Measurements from ENCODE around the gene PINLYP.
A peak's percentile ranks its signal among the peaks of the same experiment; 100 is the strongest.
"Not testable (repeated sequence)": the region's sequence is repeated elsewhere in the genome, so short reads cannot be mapped to it uniquely, and the experiment has no call there.

The PINLYP gene

DNA sequence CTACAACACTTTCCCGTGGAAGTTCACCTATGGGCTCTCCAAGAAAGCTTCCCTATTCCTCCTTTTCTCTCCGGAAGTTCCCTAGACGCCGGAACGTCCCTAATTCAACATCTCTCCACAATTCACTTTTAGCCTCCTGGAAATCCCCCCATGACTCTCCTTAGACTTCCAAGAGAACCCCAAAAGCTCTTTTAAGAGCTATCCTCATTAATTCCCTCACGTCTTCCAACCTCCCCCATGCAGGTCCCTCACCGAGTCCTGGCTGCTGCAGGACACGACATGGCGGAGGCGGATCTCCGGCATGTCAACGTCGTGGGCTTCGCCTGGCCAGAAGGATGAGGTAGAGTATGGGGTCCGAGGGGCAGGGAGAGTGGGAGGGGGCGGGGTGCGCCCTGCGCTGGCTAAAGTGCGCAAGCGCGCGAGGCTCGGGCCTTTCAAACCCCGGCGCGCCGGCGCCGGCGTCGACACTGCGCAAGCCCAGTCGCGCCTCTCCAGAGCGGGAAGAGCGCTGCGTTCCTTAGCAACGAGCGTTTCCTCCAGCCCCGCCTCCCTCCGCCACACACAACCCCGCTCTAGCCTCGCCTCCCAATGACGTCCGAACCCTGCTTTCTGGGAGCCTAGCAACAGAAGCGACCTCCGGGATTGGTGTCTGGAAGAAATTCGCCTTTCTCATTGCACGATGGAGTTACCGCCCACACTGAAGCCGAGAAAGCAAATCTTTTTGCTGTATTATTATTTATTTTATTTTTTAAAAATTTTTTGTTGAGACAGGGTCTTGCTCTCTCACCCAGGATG is at the start of gene PINLYP, which contains the start of gene XRCC1:
Gene PINLYP, plus strand, starts transcription at position 646 of the 795 bp plus-strand sequence. CDS start 1,391 bp downstream, outside the sequence.
Gene XRCC1, minus strand, starts transcription at position 372 of the 795 bp plus-strand sequence. Its CDS starts 69 bp downstream, at position 303.
- peak; percentile 98 for DNase-seq

DNA sequence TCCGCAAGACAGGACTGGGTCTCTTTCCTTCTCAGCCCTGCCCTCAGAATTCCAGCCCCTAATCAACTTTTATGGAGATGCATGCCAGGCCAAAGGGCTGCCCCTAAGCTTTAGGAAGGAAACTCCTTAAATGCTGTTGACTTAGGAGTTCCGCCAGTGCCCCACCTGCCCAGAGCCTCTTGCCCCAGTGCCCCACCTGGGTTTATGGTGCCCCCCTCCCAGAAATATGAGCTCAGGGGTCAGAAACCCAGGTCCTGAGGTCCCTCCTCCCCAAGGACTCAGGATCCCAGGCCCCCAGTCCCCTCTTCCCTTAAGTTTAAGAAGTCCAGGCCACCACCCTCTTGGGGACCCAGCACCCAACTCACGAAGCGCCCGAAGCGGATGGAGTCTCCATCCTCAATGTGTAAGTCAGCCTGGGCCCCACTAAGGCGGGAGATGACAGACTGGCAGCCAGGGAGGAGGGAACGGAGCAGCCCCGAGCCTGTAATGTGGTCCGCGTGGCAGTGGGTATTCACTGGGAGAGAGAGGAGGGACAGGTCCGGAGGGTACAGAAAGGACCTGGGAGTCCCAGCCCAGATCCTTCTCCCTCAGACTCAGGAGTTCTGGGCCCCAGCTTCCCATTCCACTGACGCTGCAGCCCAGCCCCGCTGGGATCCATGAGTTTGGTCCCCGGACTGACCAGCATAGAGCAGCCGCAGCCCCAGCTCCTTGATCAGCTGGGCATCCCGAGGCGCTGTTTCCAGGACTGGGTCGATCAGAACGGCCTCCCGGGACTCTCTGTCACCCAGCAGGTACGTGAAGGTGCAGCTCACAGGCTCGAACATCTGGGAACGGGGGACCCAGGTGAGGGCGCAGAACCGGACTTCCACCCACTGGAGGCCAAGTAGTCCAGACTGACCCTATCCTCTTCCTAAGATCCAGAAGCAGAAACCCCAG is 49.5 kb upstream of the PINLYP start:
- DNase-seq: no peak

DNA sequence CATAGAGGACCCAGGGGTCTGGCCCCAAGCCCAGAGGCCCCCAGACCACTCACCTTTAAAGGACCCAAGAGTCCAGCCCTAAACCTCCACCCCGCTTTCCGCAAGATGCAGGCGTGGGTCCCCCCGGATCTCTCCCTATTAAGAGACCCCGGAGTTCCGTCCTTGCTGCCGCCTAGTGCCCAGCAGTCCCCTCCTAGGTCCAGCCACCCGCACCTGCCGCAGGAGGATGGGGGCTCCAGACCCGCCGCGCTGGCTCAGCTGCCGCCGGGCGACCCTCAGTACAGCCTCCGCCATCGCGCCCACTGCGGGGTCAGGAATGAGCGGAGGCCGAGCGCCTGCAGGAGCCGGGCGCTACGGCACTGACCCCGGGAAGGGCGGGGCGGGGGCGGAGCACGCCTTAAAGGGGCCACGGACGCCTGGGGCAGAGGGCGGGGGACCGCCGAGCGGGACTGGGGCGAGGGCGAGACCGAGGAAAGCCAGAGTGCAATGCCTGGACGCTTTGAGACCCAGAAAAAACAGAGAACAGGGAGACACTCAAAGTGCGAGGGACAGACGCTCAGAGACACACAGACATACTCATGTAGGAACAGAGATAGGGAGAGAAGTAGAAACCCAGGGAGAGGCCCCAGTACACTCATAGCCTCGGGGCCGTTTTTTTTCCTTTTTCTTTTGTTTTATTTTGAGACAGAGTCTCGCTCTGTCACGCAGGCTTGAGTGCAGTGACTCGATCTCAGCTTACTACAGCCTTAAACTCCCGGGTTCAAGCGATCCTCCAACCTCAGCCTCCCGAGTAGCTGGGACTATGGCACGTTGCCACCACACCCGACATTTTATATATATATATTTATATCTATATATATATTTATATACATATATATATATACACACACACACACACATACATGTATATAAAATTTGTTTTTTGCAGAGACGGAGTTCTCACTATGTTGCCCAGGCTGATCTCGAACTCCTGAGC is 48.4 kb upstream of the PINLYP start, which contains the start of gene ETHE1:
Gene ETHE1, minus strand, starts transcription at position 318 of the 976 bp plus-strand sequence. Its CDS starts 24 bp downstream, at position 294.
- DNase-seq: peak; percentile 25

DNA sequence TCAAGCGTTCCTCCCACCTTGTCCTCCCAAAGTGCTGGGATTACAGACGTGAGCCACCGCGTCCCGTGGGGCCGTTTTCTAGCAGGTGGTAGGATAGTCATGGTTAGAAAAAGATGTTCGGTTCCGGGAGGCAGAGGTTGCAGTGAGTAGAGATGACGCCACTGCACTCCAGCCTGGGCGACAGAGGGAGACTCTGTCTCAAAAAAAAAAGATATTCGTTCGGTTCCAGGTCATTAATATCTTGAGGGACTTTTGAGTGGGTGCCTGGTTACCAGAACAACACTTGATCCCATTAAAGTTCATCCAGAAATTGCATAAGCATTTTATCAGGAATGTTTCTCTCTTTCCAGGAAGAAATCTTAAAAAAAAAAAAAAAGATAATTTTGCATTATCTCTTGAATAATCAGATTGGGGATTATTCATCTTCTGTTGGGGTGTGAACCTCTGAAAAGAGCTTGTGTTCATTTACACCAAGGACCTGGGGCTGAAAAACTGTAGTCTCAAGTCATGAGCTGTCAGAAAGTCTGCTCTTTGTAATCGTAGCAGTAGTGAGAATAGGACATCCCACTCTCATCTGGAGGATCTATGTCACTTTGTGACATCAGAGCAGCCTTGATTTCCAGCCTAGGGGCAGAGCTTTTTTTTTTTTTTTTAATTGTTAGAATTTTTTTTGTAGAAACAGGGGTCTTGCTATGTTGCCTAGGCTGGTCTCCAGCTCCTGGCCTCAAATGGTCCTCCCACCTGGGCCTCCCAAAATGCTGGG is 47.6 kb upstream of the PINLYP start:
- peak; percentile 64 for DNase-seq

DNA sequence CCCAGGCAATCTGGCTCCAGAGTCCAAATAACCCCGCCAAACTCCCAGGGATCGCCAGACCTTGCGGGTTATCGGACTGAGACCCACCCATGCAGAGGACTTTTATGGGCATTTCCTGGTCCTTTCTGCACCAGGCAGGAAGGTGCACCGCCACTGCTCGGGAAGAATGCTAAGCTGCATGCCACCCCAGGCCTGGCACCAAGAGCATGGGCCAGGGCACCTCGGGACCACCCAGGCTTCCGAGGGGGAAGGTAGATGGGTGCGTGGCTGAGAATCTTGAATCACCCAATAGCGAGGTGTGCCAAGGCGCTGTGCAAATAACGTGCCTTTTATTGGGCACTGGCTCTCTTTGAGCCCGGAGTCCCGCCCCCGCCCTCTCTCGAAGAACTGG is 43.0 kb upstream of the PINLYP start:
- DNase-seq: peak; percentile 61

DNA sequence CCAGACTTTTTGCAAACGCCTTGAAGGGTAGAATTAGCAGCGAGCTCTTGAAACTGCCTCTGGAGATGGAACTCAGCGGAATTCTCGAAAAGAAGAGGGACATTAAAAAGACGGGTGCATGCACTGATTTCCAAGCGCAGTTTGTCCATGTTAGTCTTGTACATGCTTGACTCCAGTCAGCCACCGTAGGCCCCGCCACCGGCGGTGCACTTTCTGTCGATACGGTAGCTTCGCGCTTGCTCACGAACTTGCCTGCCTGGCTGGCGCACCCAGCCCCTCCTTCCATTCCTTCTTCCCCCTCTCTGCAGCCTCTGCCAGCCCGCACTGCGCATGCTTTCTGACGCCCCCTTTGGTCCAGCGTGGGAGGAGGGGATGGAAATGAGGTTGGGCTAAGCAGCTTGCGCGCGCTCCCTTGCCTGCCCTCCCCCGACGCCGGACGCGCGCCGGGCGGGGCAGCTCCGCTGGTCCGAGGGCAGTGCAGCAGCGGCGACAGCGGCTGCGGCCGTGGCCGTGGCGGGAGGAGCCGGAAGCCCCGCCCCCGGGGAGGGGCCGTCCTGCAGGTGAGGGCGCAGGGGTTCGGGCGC is 42.5 kb upstream of the PINLYP start, which contains the start of gene ZNF575:
Gene ZNF575, plus strand, starts transcription at position 227 of the 584 bp plus-strand sequence. CDS start 1,235 bp downstream, outside the sequence.
- DNase-seq: peak; percentile 88

DNA sequence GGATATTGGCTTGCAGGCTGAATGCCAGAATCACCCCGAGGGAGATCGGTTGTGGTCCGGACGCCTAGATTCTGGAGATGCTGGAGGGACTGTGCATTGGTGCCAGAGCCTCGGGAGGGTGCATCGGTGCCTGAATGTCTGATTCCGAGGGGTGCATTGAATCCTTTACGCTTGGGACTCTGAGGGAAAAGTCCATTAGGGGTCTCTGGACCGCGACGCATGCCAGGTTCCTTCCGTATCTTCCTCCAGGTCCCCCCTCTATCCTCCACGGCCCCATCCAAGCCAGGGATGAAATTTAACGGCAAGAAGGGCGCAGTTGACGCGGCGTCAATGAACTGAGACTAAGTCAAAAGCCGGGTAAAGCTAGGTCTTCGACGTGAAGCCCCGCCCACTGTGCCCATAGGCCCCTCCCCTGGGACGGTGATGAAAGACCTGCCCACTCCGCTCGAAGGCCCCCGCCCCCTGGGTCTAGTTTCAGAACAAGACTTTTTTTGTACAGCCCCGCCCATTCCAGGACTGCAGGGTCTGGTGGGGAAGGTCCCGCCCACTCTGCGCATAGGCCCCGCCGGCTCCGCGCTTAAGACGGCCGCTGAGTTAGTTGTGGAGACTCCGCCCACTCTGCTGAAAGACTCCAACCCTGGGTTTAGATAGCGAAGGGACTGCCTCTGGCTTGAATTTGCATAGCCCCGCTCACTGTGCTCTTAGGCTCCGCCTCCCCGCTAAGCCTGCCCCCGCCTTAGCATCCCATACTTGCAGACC is 41.9 kb upstream of the PINLYP start:
- peak; percentile 32 for DNase-seq

DNA sequence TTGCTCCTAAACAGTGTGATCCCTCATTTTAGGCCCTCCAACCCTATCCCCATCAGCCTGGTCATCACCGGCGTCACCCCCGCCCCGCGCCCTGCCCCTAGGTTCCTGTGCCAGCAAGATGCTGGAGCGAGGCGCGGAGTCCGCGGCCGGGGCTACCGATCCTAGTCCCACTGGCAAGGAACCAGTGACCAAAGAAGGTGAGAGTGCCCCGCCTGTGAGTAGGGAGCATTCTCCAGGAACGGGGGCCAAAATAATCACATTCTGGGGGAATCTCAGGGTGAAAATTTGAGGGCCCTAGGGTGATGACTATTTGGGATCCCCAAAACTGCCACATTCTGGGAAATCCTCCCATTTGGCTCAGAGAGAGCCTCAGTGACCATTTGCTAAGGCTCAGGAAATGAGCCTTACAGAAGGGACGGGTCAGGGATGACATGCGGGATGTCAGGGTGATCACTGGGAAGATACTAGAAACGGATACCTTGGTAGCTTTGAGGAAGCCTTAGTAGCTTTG is 41.2 kb upstream of the PINLYP start:
- no peak for DNase-seq

DNA sequence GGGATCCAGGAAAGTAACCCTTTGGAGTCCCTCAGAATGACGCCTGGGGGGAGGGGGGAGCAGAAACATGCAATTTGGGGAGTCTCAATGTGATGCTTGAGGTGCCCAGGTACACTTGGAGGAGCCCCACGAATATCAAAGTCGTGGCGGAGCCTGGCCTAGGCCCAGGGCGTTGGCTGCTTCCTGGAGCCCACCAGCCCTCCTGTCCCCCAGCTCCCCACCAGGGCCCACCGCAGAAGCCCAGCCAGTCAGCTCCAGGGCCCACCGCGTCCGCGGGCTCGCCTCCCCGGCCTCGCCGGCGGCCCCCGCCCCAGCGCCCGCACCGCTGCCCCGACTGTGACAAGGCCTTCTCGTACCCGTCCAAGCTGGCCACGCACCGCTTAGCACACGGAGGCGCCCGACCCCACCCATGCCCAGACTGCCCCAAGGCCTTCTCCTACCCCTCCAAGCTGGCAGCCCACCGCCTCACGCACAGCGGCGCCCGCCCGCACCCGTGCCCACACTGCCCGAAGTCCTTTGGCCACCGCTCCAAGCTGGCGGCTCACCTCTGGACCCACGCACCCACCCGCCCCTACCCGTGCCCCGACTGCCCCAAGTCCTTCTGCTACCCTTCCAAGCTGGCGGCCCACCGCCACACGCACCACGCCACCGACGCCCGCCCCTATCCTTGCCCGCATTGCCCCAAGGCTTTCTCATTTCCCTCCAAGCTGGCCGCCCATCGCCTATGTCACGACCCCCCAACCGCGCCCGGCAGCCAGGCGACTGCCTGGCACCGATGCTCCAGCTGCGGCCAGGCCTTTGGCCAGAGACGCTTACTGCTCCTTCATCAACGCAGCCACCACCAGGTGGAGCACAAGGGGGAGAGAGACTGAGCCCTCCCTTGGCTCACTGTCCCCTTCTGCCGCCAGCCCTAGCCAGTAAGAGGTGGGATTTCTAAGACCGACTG is 40.5 kb upstream of the PINLYP start:
- DNase-seq: no peak

DNA sequence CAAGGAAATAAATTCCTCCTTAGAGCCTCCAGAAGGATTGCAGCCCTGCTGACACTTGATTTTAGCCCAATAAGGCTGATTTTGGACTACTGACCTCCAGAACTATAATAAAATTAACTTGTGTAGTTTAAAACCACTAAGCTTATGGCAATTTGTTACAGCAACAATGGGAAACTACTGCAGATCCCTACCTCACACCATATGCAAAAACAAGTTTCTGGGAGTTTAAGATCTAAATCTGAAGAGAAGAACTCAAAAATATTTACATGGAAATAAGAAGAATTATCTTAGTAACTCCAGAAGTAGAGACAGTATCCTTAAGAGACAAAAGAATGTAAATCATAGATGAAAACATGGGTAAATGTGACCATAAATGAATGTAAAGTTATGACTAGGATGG is 36.7 kb upstream of the PINLYP start:
- no peak for DNase-seq

DNA sequence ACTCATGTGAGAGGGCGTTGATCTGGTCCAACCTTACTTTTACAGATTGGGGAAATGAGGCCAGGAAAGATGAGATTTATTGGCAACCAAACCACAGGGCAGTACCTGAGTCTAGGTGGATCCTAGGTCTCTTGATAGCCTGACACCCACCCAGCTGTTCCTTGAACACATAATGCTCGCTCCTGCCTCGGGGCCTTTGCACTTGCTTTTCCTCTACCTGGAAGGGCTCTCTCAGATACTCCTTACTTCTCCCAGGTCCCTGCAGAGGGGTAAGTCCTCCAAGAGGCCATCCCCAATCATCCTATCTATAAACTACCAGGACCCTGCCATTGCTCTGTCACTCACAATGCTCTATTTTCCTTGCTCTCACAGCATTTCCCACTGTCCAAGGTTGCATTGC is 35.2 kb upstream of the PINLYP start:
- no peak for DNase-seq

DNA sequence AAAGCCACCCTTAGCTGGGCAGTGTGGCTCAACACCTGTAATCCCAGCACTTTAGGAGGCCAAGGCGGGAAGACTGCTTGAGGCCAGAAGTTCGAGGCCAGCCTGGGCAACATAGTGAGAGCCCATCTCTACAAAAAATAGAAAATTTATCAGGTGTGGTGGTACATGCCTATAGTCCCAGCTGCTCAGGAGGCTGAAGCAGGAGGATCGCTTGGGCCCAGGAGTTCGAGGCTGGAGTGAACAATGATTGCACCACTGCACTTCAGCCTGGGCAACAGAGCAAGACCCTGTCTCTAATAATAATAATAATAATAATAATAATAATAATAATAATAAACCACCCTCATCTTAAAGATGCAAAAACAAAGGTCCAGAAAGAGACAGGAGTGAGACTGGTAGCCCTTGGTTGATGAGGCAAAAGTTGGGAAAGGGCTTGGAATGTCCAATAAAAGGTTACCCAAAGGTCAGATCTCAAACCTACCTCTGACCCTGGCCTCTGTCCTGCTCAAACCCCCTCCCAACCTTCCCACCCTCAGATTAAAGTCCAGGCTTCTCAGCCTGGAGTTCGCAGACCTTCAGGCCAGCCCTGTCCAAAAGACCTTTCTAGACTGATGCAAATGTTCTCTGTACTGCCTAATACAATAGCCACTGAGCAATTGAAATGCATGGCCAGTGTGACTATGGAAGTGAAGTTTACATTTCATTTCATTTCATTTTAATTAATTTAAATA is 33.5 kb upstream of the PINLYP start:
- DNase-seq: no peak

DNA sequence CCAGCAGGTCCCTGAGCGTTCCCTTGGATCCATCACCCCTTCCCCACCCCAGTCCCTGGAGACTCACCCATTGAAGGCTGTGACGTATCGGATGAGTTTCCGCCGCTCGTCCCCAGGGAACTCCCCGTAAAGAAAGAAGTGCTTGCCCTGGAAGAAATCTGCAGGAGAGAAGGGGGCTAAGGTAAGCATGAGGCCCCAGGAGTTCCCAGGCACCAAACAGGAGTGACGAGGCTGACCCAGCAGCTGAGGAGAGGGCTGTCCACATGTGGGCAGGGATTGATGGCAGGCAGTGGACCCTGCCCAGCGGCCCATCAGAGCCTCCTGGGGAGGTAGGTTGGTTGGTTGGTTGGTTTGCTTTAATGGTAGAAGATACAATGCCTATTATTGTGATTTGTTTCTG is 31.5 kb upstream of the PINLYP start:
- no peak for DNase-seq

DNA sequence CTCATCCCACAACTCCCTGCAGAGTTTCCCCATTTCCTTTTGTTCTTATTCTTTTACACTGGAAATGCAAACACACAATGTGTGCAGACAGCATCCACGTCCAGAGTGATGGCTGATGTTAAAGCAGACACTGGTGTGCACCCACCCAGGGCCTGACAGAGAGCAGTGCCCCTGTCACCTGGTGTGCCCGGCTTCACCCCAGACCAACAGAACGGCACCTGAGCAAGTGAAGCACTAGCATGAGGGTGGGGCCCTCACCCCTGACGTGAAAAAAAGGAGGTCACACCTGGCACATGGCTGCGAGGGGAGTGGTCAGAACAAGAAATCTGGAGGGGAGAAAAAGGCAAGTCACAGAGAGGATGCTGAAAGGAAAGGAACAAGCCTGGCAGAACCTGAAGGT is 30.3 kb upstream of the PINLYP start:
- DNase-seq: no peak

DNA sequence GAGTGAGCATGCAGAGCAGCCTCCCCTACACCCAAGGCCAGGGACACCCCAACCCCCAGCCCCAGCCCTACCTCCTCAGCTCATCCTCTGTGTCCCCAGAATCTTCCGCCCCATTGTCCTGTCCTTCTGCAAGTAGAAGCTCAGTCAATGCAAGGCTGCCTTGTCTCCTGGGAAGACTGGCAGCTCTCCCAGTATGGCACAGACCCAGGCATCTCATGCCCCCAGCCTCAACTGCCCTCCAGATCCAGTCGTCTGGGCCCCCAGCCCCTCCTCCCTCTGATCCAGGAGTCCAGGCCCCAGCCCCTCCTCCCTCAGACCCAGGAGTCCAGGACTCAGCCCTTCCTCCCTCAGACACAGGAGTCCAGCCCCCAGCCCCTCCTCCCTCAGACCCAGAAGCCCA is 29.6 kb upstream of the PINLYP start:
- DNase-seq: no peak

DNA sequence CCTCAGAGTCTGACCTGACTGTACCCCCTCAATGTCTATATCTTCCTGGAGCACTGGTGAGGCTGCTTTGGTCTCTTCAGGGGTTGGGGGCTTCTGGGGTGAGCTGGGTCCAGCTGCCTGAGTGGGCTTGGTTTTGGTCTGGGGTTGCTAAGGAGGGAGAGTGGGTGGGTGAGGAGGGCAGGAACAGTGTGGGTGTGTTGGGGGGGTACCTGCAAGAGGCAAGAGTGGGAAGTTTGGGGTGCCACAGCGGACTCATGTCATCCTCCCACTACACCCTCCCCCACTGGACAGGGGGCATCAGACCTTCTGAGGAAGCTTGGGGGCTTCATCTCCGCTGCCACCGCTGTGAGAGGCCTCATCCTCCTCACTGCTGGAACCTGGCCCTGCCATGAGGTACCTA is 29.0 kb upstream of the PINLYP start:
- DNase-seq: no peak

DNA sequence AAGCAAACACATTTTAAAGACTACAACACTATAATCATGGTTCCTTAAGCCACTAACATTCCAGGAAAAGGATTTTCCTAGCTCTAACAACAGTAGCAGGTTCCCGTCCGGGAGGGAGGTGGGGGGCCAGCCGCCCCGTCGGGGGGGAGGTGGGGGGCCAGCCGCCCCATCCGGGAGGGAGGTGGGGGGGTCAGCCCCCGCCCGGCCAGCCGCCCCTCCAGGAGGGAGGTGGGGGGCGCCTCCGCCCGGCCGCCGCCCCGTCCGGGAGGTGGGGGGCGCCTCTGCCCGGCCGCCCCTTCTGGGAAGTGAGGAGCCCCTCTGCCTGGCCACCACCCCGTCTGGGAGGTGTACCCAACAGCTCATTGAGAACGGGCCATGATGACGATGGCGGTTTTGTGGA is 27.7 kb upstream of the PINLYP start:
- DNase-seq: not testable (repeated sequence)

DNA sequence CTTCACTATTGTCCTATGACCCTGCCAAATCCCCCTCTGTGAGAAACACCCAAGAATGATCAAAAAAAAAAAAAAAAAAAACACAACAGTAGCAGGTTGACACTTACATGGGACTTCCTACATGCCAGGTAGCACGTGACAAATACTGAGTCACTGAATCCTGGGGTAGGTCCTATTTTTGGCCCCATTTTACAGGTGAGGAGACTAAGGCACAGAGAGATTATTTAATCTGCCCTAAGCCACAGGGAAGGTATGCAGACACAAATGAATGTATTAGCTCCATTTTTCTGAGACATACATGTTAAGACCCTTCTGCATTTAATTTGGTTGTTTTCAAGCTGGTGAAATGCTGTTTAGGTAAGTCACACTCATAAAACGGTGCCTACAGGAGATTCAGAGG is 26.9 kb upstream of the PINLYP start:
- no peak for DNase-seq

Data from DMS79 (cell line).